Keratinocyte (primary cell): Measurements from ENCODE around the gene MCF2L2. TPM values are rescaled to one million over a fixed set of nuclear protein-coding genes. Genes with fewer than 3 reads are reported as not detected.

Experiments
- DNase-seq: peaks from one replicate; pipeline ENCODE4 v3.0.0-alpha.2; 2011; ENCODE audit warnings: low read depth, missing footprints, low spot score
- FAIRE-seq: peaks from 2 replicates; lab custom pipeline; 2011; peaks lifted over from hg19 to GRCh38; lab: Jason Lieb, UNC
- H2AFZ ChIP-seq: 2 replicates; pipeline ENCODE4 v1.6.0; 2012; ENCODE audit warnings: low read length, control low read depth, inconsistent platforms; ENCODE audit not compliant: control insufficient read depth
- H3K27ac ChIP-seq: 2 replicates; pipeline ENCODE4 v1.5.1; 2011; ENCODE audit warnings: low read length; ENCODE audit not compliant: control insufficient read depth, insufficient read depth
- H3K27me3 ChIP-seq: 3 replicates; pipeline ENCODE4 v1.6.0; 2011; ENCODE audit warnings: low read length; ENCODE audit not compliant: control insufficient read depth, insufficient read depth; ENCODE audit errors: extremely low read depth
- H3K36me3 ChIP-seq, 2 experiments: 2 replicates in 1 of 2; 3 replicates in 1 of 2; pipeline ENCODE4 v1.5.1; 2011; ENCODE audit warnings: low read length in 2 of 2, mild to moderate bottlenecking in 1 of 2; ENCODE audit not compliant: control insufficient read depth in 2 of 2, insufficient read depth in 2 of 2; ENCODE audit errors: extremely low read depth in 1 of 2
- H3K4me1 ChIP-seq: 3 replicates; pipeline ENCODE4 v1.5.1; 2011; ENCODE audit warnings: low read length; ENCODE audit not compliant: control insufficient read depth, insufficient read depth; ENCODE audit errors: extremely low read depth
- H3K4me2 ChIP-seq: 3 replicates; pipeline ENCODE4 v1.6.0; 2011; ENCODE audit warnings: low read depth, low read length; ENCODE audit not compliant: control insufficient read depth, insufficient read depth; ENCODE audit errors: extremely low read depth
- H3K4me3 ChIP-seq, 3 experiments: fragments of 200-600 bp in 1 of 3; sonication (generic) in 1 of 3; 2 replicates in 2 of 3; 3 replicates in 1 of 3; pipeline ENCODE4 v1.5.1; 2011 to 2016; ENCODE audit warnings: low read length in 3 of 3, mild to moderate bottlenecking in 3 of 3, control low read depth in 2 of 3, inconsistent platforms in 1 of 3, low read depth in 1 of 3, mixed read lengths in 1 of 3, mixed run types in 1 of 3, moderate library complexity in 1 of 3; ENCODE audit not compliant: control insufficient read depth in 2 of 3, insufficient read depth in 2 of 3; ENCODE audit errors: extremely low read depth in 1 of 3
- H3K79me2 ChIP-seq: 2 replicates; pipeline ENCODE4 v1.6.0; 2012; ENCODE audit warnings: low read length; ENCODE audit not compliant: control insufficient read depth, insufficient read depth
- H3K9ac ChIP-seq: 3 replicates; pipeline ENCODE4 v1.6.0; 2011; ENCODE audit warnings: low read length; ENCODE audit not compliant: control insufficient read depth, insufficient read depth; ENCODE audit errors: extremely low read depth
- H3K9me1 ChIP-seq: 3 replicates; pipeline ENCODE4 v1.6.0; 2011; ENCODE audit warnings: low read length; ENCODE audit not compliant: control insufficient read depth, insufficient read depth; ENCODE audit errors: extremely low read depth
- H3K9me3 ChIP-seq: 2 replicates; pipeline ENCODE4 v1.5.1; 2012; ENCODE audit warnings: low read depth, low read length; ENCODE audit not compliant: control insufficient read depth
- H4K20me1 ChIP-seq: 3 replicates; pipeline ENCODE4 v1.6.0; 2011; ENCODE audit warnings: low read length; ENCODE audit not compliant: control insufficient read depth, insufficient read depth; ENCODE audit errors: extremely low read depth
- CTCF ChIP-seq, 3 experiments: IDR thresholded peaks in 1 of 3; conservative IDR thresholded peaks in 1 of 3; optimal IDR thresholded peaks in 1 of 3; 2 replicates in 2 of 3; 3 replicates in 1 of 3; pipeline versions ENCODE3 to v1.5.1; 2011; ENCODE audit warnings: low read length in 3 of 3, mild to moderate bottlenecking in 3 of 3, moderate library complexity in 2 of 3, control low read depth in 1 of 3, inconsistent platforms in 1 of 3; ENCODE audit not compliant: insufficient read depth in 2 of 3; ENCODE audit errors: extremely low read depth in 1 of 3
- EZH2 ChIP-seq: IDR thresholded peaks from one replicate; pipeline ENCODE4 v1.6.1; 2012; ENCODE audit warnings: inconsistent platforms, mild to moderate bottlenecking, low read length, moderate library complexity
- dilution Hi-C: fragments of 300-500 bp; cut with MboI; formaldehyde crosslinking; loops from one replicate; pipeline ENCODE4 v1.7.0; 2020; ENCODE audit warnings: low sequenced_read_pairs; ENCODE audit not compliant: extremely low pct_ligation_motif_present
- polyA plus RNA-seq, 5 experiments: library from polyadenylated mRNA; depleted of rRNA in 3 of 5; stranded (reverse) in 3 of 5; stranded (forward) in 1 of 5; unstranded in 1 of 5; fragments of >200 nt; gene quantifications; 1 replicate in 1 of 5; 2 replicates in 3 of 5; 3 replicates in 1 of 5; pipeline versions ENCODE4 v1.2.1 to v1.2.3, GENCODE V29; 2011 to 2012; ENCODE audit warnings: missing spikeins in 2 of 5, low read depth in 1 of 5, low replicate concordance in 1 of 5

Gene MCF2L2
- polyA plus RNA-seq, 1 donor (not counting 4 experiments of a cell fraction or from before 2014, with no cell fraction given) = 0.26 TPM

DNA sequence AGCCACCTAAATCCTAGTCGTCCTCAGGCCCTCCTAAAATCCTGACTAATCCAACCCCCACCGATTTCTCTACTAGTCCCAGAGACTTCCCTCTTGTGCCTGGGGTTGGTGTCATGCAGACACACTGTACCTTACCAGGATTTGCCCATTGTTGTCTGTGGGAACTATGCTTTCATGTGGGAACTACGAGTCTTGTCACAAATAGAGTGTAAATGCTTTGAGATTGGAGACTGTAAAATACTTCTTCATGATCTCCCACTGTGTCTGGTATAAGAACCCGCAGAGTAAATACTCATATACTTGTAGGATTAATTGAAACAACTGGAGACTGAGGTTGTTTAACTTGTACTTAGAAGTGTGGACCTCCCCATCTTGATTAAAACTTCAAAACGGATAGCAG lies 164.2 kb downstream of the MCF2L2 start:
- Histone ChIP-seq H3K79me2 (peaks cover 89% of the 10 kb centered on the region), H2AFZ (no peak overlapping the region), H3K9ac (peak overlapping the region; percentile 77), H3K9me3 (no peaks in the 10 kb centered on the region), H3K27me3 (no peaks in the 10 kb centered on the region), H4K20me1 (no peaks in the 10 kb centered on the region), H3K4me3 (no peak overlapping the region), H3K4me2 (peak overlapping the region; percentile 81), H3K4me1 (peaks cover 89% of the 10 kb centered on the region), H3K27ac (peak overlapping the region; percentile 96), H3K9me1 (peaks cover 2% of the 10 kb centered on the region), H3K36me3 (peaks cover 6 to 12% of the 10 kb centered on the region in 2 experiments)
- TF ChIP-seq EZH2 (no peak), CTCF (optimal IDR thresholded peaks at IDR 0.05 in 1 of 3, IDR thresholded peaks at IDR 0.05 in 1 of 3, conservative IDR thresholded peaks at IDR 0.05 in 1 of 3; ENCODE audit: extremely low read depth in 1 of 3, insufficient read depth in 2 of 3, low read length in 3 of 3) (no peak)
- no peak for DNase-seq
- peak; percentile 85 for FAIRE-seq
- dilution Hi-C loops = no loop called here

- Histone ChIP-seq H3K4me1 (peaks cover 84% of the 10 kb centered on the region), H3K4me3 (no peak overlapping the region), H3K4me2 (peak overlapping the region; percentile 81), H3K27me3 (no peaks in the 10 kb centered on the region), H3K79me2 (peaks cover 89% of the 10 kb centered on the region), H3K9me1 (peaks cover 2% of the 10 kb centered on the region), H3K9me3 (no peaks in the 10 kb centered on the region), H4K20me1 (no peaks in the 10 kb centered on the region), H3K27ac (peak overlapping the region; percentile 96), H3K9ac (no peak overlapping the region), H3K36me3 (peaks cover 8 to 15% of the 10 kb centered on the region in 2 experiments), H2AFZ (no peak overlapping the region)
- dilution Hi-C loops = no loop called here
- DNase-seq (no peak), FAIRE-seq (peak; percentile 23)
- no peak for TF ChIP-seq EZH2
- TF ChIP-seq CTCF (optimal IDR thresholded peaks at IDR 0.05 in 1 of 3, IDR thresholded peaks at IDR 0.05 in 1 of 3, conservative IDR thresholded peaks at IDR 0.05 in 1 of 3; ENCODE audit: extremely low read depth in 1 of 3, insufficient read depth in 2 of 3, low read length in 3 of 3) = no peak
Observed at GRCh38 chr3:183262875-183263378, 165.5 kb downstream of the MCF2L2 start.
